Measurements from ENCODE around the gene OR5H14. TPM values are rescaled to one million over a fixed set of nuclear protein-coding genes. Genes with fewer than 3 reads are reported as not detected.

The OR5H14 gene
- polyA plus RNA-seq, 1 donor from 2014 or later: not detected

DNA sequence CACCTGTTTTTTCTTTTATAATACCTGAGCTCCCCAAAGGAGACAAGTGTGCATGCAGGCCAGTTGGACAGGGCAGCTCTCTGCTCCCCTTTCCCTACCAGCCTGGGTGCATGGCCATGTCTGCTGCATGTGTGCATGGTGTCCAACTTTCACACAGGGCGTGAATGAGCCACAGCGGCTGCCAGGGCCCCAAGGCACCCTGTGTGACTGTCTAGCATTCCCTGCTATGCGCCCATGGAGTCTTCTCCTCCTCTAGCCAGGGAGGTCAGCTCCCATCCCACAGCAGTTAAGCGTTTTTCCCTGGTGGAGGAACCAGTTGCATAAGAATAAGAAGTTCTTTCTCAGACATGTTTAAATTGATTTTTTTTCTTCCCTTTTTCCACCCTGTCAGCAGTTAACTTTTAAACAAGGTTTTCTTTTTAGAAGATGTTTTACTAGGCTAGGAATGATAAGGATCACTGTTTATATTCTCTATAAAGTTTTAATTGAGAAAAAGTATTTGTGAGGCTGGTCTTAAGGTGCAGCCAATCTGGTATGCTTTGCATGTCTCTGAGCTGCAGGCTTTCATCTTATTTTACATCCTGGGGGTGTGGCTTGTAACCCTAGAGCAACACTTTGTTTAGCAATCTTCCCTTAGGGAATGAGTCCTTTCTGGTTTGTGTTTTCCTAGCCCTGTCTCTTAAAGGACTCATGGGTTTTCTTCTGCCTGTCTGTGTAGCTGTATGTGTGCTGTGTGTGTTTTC lies 37.3 kb upstream of the OR5H14 start:
- H2AFZ ChIP-seq (ENCODE audit: low read depth, low read length): no peak overlapping the region
- no peaks in the 10 kb centered on the region for H3K9me3 ChIP-seq (ENCODE audit: low read length)
- TF ChIP-seq MXI1 (conservative IDR thresholded peaks at IDR 0.05; ENCODE audit: poor library complexity, severe bottlenecking) (no peak), TAF1 (IDR thresholded peaks at IDR 0.05; ENCODE audit: low read depth) (no peak), POLR2AphosphoS5 (IDR thresholded peaks at IDR 0.05) (no peak), EP300 (conservative IDR thresholded peaks at IDR 0.05; ENCODE audit: poor library complexity, severe bottlenecking) (no peak), EZH2 (IDR thresholded peaks at IDR 0.05; ENCODE audit: borderline replicate concordance, insufficient read depth, low read length, poor library complexity, severe bottlenecking) (no peak), RAD21 (conservative IDR thresholded peaks at IDR 0.05) (no peak), SMC3 (conservative IDR thresholded peaks at IDR 0.05; ENCODE audit: poor library complexity) (no peak)
- TF ChIP-seq, protein P1, sequence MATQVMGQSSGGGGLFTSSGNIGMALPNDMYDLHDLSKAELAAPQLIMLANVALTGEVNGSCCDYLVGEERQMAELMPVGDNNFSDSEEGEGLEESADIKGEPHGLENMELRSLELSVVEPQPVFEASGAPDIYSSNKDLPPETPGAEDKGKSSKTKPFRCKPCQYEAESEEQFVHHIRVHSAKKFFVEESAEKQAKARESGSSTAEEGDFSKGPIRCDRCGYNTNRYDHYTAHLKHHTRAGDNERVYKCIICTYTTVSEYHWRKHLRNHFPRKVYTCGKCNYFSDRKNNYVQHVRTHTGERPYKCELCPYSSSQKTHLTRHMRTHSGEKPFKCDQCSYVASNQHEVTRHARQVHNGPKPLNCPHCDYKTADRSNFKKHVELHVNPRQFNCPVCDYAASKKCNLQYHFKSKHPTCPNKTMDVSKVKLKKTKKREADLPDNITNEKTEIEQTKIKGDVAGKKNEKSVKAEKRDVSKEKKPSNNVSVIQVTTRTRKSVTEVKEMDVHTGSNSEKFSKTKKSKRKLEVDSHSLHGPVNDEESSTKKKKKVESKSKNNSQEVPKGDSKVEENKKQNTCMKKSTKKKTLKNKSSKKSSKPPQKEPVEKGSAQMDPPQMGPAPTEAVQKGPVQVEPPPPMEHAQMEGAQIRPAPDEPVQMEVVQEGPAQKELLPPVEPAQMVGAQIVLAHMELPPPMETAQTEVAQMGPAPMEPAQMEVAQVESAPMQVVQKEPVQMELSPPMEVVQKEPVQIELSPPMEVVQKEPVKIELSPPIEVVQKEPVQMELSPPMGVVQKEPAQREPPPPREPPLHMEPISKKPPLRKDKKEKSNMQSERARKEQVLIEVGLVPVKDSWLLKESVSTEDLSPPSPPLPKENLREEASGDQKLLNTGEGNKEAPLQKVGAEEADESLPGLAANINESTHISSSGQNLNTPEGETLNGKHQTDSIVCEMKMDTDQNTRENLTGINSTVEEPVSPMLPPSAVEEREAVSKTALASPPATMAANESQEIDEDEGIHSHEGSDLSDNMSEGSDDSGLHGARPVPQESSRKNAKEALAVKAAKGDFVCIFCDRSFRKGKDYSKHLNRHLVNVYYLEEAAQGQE (IDR thresholded peaks at IDR 0.05; ENCODE audit: borderline replicate concordance): no peak
- TF ChIP-seq, protein P2, sequence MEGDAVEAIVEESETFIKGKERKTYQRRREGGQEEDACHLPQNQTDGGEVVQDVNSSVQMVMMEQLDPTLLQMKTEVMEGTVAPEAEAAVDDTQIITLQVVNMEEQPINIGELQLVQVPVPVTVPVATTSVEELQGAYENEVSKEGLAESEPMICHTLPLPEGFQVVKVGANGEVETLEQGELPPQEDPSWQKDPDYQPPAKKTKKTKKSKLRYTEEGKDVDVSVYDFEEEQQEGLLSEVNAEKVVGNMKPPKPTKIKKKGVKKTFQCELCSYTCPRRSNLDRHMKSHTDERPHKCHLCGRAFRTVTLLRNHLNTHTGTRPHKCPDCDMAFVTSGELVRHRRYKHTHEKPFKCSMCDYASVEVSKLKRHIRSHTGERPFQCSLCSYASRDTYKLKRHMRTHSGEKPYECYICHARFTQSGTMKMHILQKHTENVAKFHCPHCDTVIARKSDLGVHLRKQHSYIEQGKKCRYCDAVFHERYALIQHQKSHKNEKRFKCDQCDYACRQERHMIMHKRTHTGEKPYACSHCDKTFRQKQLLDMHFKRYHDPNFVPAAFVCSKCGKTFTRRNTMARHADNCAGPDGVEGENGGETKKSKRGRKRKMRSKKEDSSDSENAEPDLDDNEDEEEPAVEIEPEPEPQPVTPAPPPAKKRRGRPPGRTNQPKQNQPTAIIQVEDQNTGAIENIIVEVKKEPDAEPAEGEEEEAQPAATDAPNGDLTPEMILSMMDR (IDR thresholded peaks at IDR 0.05; ENCODE audit: poor library complexity, severe bottlenecking): no peak

DNA sequence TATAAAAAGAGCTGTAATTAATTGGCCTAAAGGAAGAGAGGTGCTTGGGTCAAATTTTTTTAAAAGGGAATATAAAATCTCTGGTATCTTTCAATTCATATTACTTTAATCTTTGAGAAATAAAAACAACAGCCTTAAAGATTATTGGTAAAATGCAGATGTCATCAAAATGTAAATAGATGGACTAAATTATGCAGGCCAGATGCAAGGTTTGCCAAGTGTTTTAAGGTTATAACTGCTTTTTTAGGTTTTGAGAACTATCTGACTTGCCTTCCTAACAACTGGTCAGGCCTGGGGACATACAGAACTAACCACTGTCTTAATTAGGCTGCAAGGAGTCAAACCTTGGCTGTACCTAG lies 36.8 kb upstream of the OR5H14 start:
- Histone ChIP-seq H3F3A (ENCODE audit: insufficient read depth, low read length, poor library complexity, severe bottlenecking) (no peaks in the 10 kb centered on the region), H3K9me2 (ENCODE audit: insufficient read depth, low read length) (no peaks in the 10 kb centered on the region), H3K27ac (ENCODE audit: low read length) (no peak overlapping the region), H3K79me2 (replicated peaks; ENCODE audit: insufficient read depth, low read length) (no peaks in the 10 kb centered on the region), H3K9me3 (ENCODE audit: low read length) (no peaks in the 10 kb centered on the region), H3K27me3 (ENCODE audit: insufficient read depth, low read depth, low read length) (no peaks in the 10 kb centered on the region), H3K36me3 (ENCODE audit: insufficient read depth, low read length) (no peaks in the 10 kb centered on the region), H4K20me1 (ENCODE audit: insufficient read depth) (no peaks in the 10 kb centered on the region), H3K4me3 (ENCODE audit: low read length) (no peak overlapping the region), H2AFZ (ENCODE audit: low read depth, low read length) (no peak overlapping the region), H3K9ac (ENCODE audit: low read length) (no peak overlapping the region), H3K4me2 (ENCODE audit: low read length) (no peak overlapping the region)
- no peak for TF ChIP-seq SMC3 (conservative IDR thresholded peaks at IDR 0.05; ENCODE audit: poor library complexity)
- no peak for TF ChIP-seq EP300 (conservative IDR thresholded peaks at IDR 0.05; ENCODE audit: poor library complexity, severe bottlenecking)
- no peak for TF ChIP-seq RAD21 (conservative IDR thresholded peaks at IDR 0.05)
- TF ChIP-seq MXI1 (conservative IDR thresholded peaks at IDR 0.05; ENCODE audit: poor library complexity, severe bottlenecking): no peak
- TF ChIP-seq, protein P2 (IDR thresholded peaks at IDR 0.05; ENCODE audit: poor library complexity, severe bottlenecking): no peak
- no peak for TF ChIP-seq EZH2 (IDR thresholded peaks at IDR 0.05; ENCODE audit: borderline replicate concordance, insufficient read depth, low read length, poor library complexity, severe bottlenecking)
- TF ChIP-seq TAF1 (IDR thresholded peaks at IDR 0.05; ENCODE audit: low read depth): no peak
- TF ChIP-seq, protein P1 (IDR thresholded peaks at IDR 0.05; ENCODE audit: borderline replicate concordance): no peak
- no peak for TF ChIP-seq POLR2AphosphoS5 (IDR thresholded peaks at IDR 0.05)

More for the DNA sequence above, 37.3 kb upstream of the OR5H14 start:
- Histone ChIP-seq H3K9me2 (ENCODE audit: insufficient read depth, low read length) (no peaks in the 10 kb centered on the region), H3K27ac (ENCODE audit: low read length) (no peak overlapping the region), H4K20me1 (ENCODE audit: insufficient read depth) (no peaks in the 10 kb centered on the region), H3K27me3 (ENCODE audit: insufficient read depth, low read depth, low read length) (no peaks in the 10 kb centered on the region), H3F3A (ENCODE audit: insufficient read depth, low read length, poor library complexity, severe bottlenecking) (no peaks in the 10 kb centered on the region), H3K79me2 (replicated peaks; ENCODE audit: insufficient read depth, low read length) (no peaks in the 10 kb centered on the region), H3K9ac (ENCODE audit: low read length) (no peak overlapping the region), H3K4me3 (ENCODE audit: low read length) (no peak overlapping the region), H3K4me2 (ENCODE audit: low read length) (no peak overlapping the region), H3K36me3 (ENCODE audit: insufficient read depth, low read length) (no peaks in the 10 kb centered on the region)
